Hepatocyte (in vitro differentiated cells): Measurements from ENCODE around the gene PTPRN2.

Experiments used
- CTCF ChIP-seq: fragments of 200-600 bp; sonication (generic); IDR thresholded peaks from 2 replicates; pipeline ENCODE4 v1.5.1; 2016; ENCODE audit warnings: antibody characterized with exemption, mild to moderate bottlenecking; ENCODE audit not compliant: poor library complexity
- EZH2 ChIP-seq: fragments of 200-600 bp; sonication (generic); IDR thresholded peaks from 2 replicates; pipeline ENCODE4 v1.6.1; 2016; ENCODE audit warnings: antibody characterized with exemption, mild to moderate bottlenecking, borderline replicate concordance
- EZH2phosphoT487 ChIP-seq: fragments of 200-600 bp; sonication (generic); IDR thresholded peaks from one replicate; pipeline ENCODE4 v1.6.1; 2018; ENCODE audit warnings: antibody characterized with exemption, mild to moderate bottlenecking, low read depth, moderate library complexity; ENCODE audit not compliant: unreplicated experiment, severe bottlenecking

- no peak for TF ChIP-seq CTCF
- TF ChIP-seq EZH2 = no peak
- no peak for TF ChIP-seq EZH2phosphoT487
These were observed 402.0 kb downstream of the PTPRN2 start for GRCh38 chr7:158185653-158186052.
